Body of pancreas (tissue), 4 donors: ENCODE measurements around the gene GPER1.

Experiments used
- CTCF ChIP-seq, 7 experiments: fragments of 450-650 bp in 4 of 7; fragments of 200-600 bp in 3 of 7; sonication (generic) in 3 of 7; IDR thresholded peaks; one replicate each; pipeline ENCODE4 v1.5.1; 2016 to 2019; ENCODE audit warnings: antibody characterized with exemption in 7 of 7
- POLR2A ChIP-seq, 3 donors: fragments of 450-650 bp; IDR thresholded peaks; one replicate each; pipeline ENCODE4 v1.6.1; 2016; ENCODE audit warnings: antibody characterized with exemption in 3 of 3, mild to moderate bottlenecking in 2 of 3

GRCh38 chr7:1121476-1121875 is 33.6 kb downstream of the GPER1 start:
- TF ChIP-seq CTCF (IDR thresholded peaks at IDR 0.05) (no peak), POLR2A (IDR thresholded peaks at IDR 0.05) (no peak)
